BJ (cell line): Measurements from ENCODE around the gene PAF1. TPM values are rescaled to one million over a fixed set of nuclear protein-coding genes. Genes with fewer than 3 reads are reported as not detected.

Source experiments
- CTCF ChIA-PET: fragments of 350-600 bp; formaldehyde crosslinking; extraction: SDS; loops from one replicate; lab custom pipeline; 2021; ENCODE audit warnings: antibody characterized with exemption, inconsistent platforms; lab: Yijun Ruan, JAX
- POLR2A ChIA-PET: fragments of 300-600 bp; sonication (Branson Sonifier 250); formaldehyde crosslinking; extraction: SDS; loops from one replicate; lab custom pipeline; 2021; ENCODE audit warnings: antibody characterized with exemption; lab: Charles Lee
- DNase-seq: peaks from one replicate; pipeline ENCODE4 v3.0.0-alpha.2; 2011; ENCODE audit warnings: low read depth
- H3K27me3 ChIP-seq: 2 replicates; pipeline ENCODE4 v1.6.0; 2011; ENCODE audit warnings: low read length; ENCODE audit not compliant: control insufficient read depth, insufficient read depth
- H3K36me3 ChIP-seq: 2 replicates; pipeline ENCODE4 v1.5.1; 2011; ENCODE audit warnings: low read length; ENCODE audit not compliant: control insufficient read depth, insufficient read depth
- H3K4me3 ChIP-seq: 2 replicates; pipeline ENCODE4 v1.5.1; 2011; ENCODE audit warnings: low read depth, mild to moderate bottlenecking, control low read depth, low read length
- polyA plus RNA-seq: library from polyadenylated mRNA; depleted of rRNA; stranded (reverse); fragments of >200 nt; gene quantifications from 2 replicates; pipeline ENCODE4 v1.2.3, GENCODE V29; 2011
- TF ChIP-seq, protein P1 (sequence below): IDR thresholded peaks from 2 replicates; pipeline ENCODE4 v1.5.1; 2011; ENCODE audit warnings: low read depth, mild to moderate bottlenecking, control low read depth, inconsistent platforms, low read length, moderate library complexity; ENCODE audit not compliant: insufficient read depth

The PAF1 gene
- polyA plus RNA-seq, 1 experiment: 50.2 TPM

DNA sequence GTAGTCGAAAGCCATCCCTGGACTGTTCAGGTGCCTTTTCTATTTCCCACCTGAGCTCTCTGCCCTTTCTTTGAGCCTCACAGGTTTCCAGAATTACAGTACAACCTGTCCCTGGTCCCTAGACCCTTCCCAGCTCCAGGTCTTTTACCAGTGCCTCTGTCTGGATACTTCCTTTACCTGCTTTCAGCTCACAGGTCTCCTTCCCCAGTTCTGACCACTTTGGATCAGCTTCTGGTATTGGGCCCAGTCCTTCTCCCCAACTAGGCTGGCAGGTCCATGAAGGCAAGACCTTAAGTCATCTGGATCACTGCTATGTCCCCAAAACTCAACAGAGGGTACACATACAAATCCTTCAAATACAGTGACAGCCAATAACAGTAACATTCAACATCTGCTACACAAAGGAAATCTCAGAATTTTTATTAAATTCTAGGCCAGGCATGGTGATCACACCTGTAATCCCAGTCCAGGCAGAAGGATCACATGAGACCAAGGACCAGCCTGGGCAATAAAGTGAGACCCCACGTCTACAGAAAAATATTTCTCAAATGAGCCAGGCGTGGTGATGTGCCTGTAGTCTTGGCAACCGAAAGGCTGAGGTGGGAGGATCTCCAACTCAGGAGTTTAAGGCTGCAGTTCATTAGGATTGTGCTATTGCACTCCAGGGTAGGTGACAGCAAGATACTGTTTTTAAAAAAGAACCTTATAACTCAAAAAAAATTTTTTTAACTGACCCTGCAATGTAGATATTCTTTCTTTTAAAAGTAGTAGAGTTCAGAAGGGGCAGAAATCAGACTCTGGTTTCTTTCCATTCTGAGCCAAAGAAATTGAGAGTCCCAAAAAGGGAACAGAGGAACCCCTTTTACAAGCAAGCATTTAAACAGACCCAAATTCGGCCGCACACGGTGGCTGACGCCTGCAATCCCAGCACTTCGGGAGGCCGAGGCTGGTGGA is 43.5 kb upstream of the PAF1 start:
- Histone ChIP-seq H3K27me3 (no peaks in the 10 kb centered on the region), H3K4me3 (peak overlapping the region; percentile 98), H3K36me3 (peaks cover 17% of the 10 kb centered on the region)
- POLR2A ChIA-PET: interaction anchor here (1.5 kb wide), 2 partner anchors 20 to 43 kb away, joined by 11 to 17 read pairs; partner anchors contain the start of genes MED29 and PAF1
- CTCF ChIA-PET: interaction anchor here (1.4 to 2.2 kb wide), 3 partner anchors 23 to 98 kb away, joined by 6 to 10 read pairs (median 9); partner anchors contain the start of genes EID2B and PLEKHG2
- DNase-seq: no peak
- TF ChIP-seq, protein P1, sequence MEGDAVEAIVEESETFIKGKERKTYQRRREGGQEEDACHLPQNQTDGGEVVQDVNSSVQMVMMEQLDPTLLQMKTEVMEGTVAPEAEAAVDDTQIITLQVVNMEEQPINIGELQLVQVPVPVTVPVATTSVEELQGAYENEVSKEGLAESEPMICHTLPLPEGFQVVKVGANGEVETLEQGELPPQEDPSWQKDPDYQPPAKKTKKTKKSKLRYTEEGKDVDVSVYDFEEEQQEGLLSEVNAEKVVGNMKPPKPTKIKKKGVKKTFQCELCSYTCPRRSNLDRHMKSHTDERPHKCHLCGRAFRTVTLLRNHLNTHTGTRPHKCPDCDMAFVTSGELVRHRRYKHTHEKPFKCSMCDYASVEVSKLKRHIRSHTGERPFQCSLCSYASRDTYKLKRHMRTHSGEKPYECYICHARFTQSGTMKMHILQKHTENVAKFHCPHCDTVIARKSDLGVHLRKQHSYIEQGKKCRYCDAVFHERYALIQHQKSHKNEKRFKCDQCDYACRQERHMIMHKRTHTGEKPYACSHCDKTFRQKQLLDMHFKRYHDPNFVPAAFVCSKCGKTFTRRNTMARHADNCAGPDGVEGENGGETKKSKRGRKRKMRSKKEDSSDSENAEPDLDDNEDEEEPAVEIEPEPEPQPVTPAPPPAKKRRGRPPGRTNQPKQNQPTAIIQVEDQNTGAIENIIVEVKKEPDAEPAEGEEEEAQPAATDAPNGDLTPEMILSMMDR: no peak

DNA sequence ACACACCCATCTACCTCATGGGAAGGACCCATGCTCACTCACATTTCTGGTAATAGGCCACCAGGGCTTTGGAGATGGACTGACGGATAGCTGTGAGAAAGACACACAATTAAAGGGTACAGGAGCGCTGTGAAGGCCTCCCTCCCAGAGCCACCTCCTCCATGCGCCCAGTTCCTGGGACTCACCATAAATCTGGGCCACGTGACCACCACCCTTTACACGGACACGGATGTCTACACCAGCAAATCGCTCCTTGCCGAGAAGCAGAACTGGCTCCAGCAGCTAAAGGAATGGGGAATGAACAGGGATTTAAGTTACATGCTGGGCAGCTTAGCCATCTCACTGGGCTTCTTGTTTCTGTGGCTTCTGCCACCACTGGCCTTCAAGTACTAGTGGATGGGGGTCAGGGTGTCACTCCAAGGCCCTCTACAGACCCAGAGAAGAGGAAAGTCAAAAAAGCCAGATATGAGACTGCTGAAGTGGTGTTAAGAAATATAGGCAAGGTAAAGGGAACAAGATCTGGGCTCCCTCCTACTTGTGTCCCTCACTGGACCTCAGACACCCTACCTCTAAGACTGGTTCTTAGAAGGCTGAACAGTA is 42.7 kb upstream of the PAF1 start:
- DNase-seq: no peak
- H3K27me3 ChIP-seq: no peaks in the 10 kb centered on the region
- no peak overlapping the region for H3K4me3 ChIP-seq
- ChIA-PET CTCF (interaction anchor here (0.5 to 2.2 kb wide), 2 partner anchors 99 to 100 kb away, joined by 3 to 10 read pairs; partner anchors contain the start of gene EID2B), POLR2A (interaction anchor here (0.6 kb wide), 1 partner anchor 1218 kb away, joined by 3 read pairs; no protein-coding TSS in a partner anchor)
- TF ChIP-seq, protein P1: no peak
- peaks cover 17% of the 10 kb centered on the region for H3K36me3 ChIP-seq

DNA sequence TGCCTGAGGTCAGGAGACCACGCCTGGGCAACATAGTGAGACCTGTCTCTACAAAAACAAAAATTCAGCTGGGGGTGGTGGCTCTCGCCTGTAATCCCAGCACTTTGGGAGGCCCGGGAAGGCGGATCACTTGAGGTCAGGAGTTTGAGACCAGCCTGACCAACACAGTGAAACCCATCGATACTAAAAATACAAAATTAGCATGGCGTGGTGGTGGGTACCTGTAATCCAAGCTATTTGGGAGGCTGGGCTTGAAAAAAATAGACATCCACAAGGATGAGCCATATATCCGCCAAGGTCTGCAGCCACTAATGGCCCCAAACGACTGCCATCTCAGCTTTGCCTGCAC is 41.7 kb upstream of the PAF1 start:
- ChIA-PET POLR2A (interaction anchor here (0.6 kb wide), 1 partner anchor 1217 kb away, joined by 3 read pairs; no protein-coding TSS in a partner anchor), CTCF (interaction anchor here (0.5 to 2.2 kb wide), 6 partner anchors 8 to 101 kb away, joined by 3 to 10 read pairs (median 4); partner anchors contain the start of genes EID2B and PLEKHG2)
- Histone ChIP-seq H3K27me3 (no peaks in the 10 kb centered on the region), H3K36me3 (peaks cover 17% of the 10 kb centered on the region), H3K4me3 (no peak overlapping the region)
- TF ChIP-seq, protein P1: no peak
- DNase-seq: no peak

DNA sequence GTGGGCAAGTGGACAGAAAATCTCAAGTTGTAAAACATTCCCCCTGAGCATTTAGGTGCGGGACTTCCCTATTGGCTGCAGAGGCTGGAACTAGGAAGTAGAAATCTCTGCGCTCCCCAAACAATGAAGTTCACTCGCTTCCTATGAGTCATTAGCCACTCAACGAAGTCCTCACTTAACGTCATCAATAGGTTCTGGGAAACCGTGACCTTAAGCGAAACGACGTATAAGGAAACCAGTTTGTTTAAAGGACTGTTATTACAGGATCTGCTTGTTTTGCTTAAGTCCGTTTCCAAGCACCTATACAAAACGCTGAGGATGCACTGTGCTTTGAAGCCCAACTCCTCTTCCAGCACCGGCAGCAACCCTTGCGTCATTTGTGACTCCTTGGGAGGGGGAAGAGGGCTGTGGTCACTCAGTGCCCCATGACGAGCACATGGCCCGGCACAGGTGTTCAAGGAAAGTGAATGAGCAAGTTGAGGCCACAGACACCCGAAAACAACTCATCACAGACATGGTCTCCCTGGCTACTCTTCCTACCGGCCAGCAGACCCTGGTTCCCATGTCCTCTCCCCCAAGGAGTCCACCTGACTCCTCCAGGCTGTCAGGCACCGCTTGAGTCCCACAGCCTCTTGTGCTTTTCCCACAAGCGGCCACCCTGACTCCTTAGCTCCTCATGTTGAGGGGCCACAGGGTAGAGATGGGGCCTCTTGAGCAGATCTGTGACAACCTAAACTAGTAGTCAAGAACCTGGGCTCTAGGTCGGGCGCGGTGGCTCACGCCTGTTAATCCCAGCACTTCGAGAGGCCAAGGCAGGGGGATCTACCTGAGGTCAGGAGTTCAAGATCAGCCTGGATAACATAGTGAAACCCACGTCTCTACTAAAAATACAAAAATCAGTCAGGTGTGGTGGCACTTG is 40.0 kb upstream of the PAF1 start:
- ChIA-PET POLR2A (no interaction called here), CTCF (interaction anchor here (1.3 to 1.9 kb wide), 2 partner anchors 10 to 19 kb away, joined by 3 to 9 read pairs; partner anchors contain the start of gene PLEKHG2)
- Histone ChIP-seq H3K4me3 (no peak overlapping the region), H3K36me3 (peaks cover 17% of the 10 kb centered on the region), H3K27me3 (no peaks in the 10 kb centered on the region)
- TF ChIP-seq, protein P1: no peak
- DNase-seq: no peak
